ENCODE measurements around the gene LFNG.

LFNG gene

GRCh38 chr7:2575046-2575732 lies 55.6 kb downstream of the LFNG start:
- peaks cover 7 to 16% of the 10 kb centered on the region in 2 donors for H3K4me1 Mint-ChIP-seq
- H3K36me3 Mint-ChIP-seq = peaks cover 11 to 33% of the 10 kb centered on the region in 2 donors
- H3K9me3 Mint-ChIP-seq = no peaks in the 10 kb centered on the region
- no peak overlapping the region for H3K4me3 Mint-ChIP-seq
- DNase-seq (no peak), ATAC-seq (replicated peaks) (no peak)
- no peak overlapping the region for H3K27ac Mint-ChIP-seq
- no peaks in the 10 kb centered on the region for H3K27me3 Mint-ChIP-seq

GRCh38 chr7:2575733-2576340 lies 56.3 kb downstream of the LFNG start:
- no peaks in the 10 kb centered on the region for H3K27me3 Mint-ChIP-seq
- DNase-seq (no peak), ATAC-seq (replicated peaks) (no peak)
- no peak overlapping the region for H3K27ac Mint-ChIP-seq
- peaks cover 10 to 31% of the 10 kb centered on the region in 2 donors for H3K36me3 Mint-ChIP-seq
- no peaks in the 10 kb centered on the region for H3K9me3 Mint-ChIP-seq
- H3K4me1 Mint-ChIP-seq = peaks cover 9 to 20% of the 10 kb centered on the region in 2 donors
- H3K4me3 Mint-ChIP-seq = no peak overlapping the region

- H3K4me1 Mint-ChIP-seq = peaks cover 9 to 20% of the 10 kb centered on the region in 2 donors
- H3K9me3 Mint-ChIP-seq = no peaks in the 10 kb centered on the region
- H3K4me3 Mint-ChIP-seq = no peak overlapping the region
- no peak for DNase-seq
- ATAC-seq (replicated peaks) = no peak
- H3K27ac Mint-ChIP-seq = no peak overlapping the region
- no peaks in the 10 kb centered on the region for H3K27me3 Mint-ChIP-seq
- H3K36me3 Mint-ChIP-seq = peaks cover 10 to 31% of the 10 kb centered on the region in 2 donors
Measured at GRCh38 chr7:2576742-2577491, 57.3 kb downstream of the LFNG start.

Measured in stimulated activated naive B cell treated with anti-CD40 and anti-IgM and Interleukin-4, amounts not matched to agents 10 μg/mL and 1 μg/mL and 100 μg/mL, for 72 hours (primary cell).